Left ventricle myocardium inferior (tissue), 1 donor: ENCODE data around the gene TEKT5. TPM values are rescaled to one million over a fixed set of nuclear protein-coding genes. Genes with fewer than 3 reads are reported as not detected.

Experiments
- DNase-seq: peaks from one replicate; pipeline ENCODE4 v3.0.0-alpha.2; 2020
- H3K27ac ChIP-seq: fragments of 200-600 bp; replicated peaks from 2 replicates; pipeline ENCODE4 v1.8.0; 2021
- H3K27me3 ChIP-seq: fragments of 200-600 bp; 2 replicates; pipeline ENCODE4 v1.8.0; 2021; ENCODE audit warnings: low read depth
- H3K36me3 ChIP-seq: fragments of 200-600 bp; 2 replicates; pipeline ENCODE4 v1.8.0; 2021
- H3K4me1 ChIP-seq: fragments of 200-600 bp; 2 replicates; pipeline ENCODE4 v1.8.0; 2021
- H3K4me3 ChIP-seq: fragments of 200-600 bp; 2 replicates; pipeline ENCODE4 v1.8.0; 2021; ENCODE audit warnings: mild to moderate bottlenecking, moderate library complexity
- H3K9me3 ChIP-seq: fragments of 200-600 bp; replicated peaks from 2 replicates; pipeline ENCODE4 v1.8.0; 2021
- intact Hi-C: fragments of 100-400 bp; cut with micrococcal nuclease; formaldehyde crosslinking; loops from one replicate; pipeline ENCODE4 v1.11.0; 2022
- total RNA-seq: library from RNA; stranded (reverse); fragmentation: NEBNext Ultra II Directional; extraction: Animal tissue kit (Norgen Biotek cat#: 25700); gene quantifications from one replicate; pipeline ENCODE4 v1.2.1, GENCODE V29; 2021
- TF ChIP-seq, protein P1 (sequence below): fragments of 200-600 bp; IDR thresholded peaks from 2 replicates; pipeline ENCODE4 v1.8.0; 2021; ENCODE audit warnings: antibody characterized with exemption, mild to moderate bottlenecking, borderline replicate concordance
- donor health status: DM: no; HTN: yes; CAD: no; lungs with severe emphysema.

TEKT5 gene
- total RNA-seq, 1 donor from 2014 or later = not detected

GRCh38 chr16:10663744-10664143 is 31.0 kb downstream of the TEKT5 start:
- H3K4me1 ChIP-seq = peaks cover 20% of the 10 kb centered on the region
- H3K4me3 ChIP-seq = no peak overlapping the region
- no peaks in the 10 kb centered on the region for H3K36me3 ChIP-seq
- H3K27ac ChIP-seq = no peak overlapping the region
- DNase-seq = no peak
- no peaks in the 10 kb centered on the region for H3K9me3 ChIP-seq
- no peaks in the 10 kb centered on the region for H3K27me3 ChIP-seq
- TF ChIP-seq, protein P1, sequence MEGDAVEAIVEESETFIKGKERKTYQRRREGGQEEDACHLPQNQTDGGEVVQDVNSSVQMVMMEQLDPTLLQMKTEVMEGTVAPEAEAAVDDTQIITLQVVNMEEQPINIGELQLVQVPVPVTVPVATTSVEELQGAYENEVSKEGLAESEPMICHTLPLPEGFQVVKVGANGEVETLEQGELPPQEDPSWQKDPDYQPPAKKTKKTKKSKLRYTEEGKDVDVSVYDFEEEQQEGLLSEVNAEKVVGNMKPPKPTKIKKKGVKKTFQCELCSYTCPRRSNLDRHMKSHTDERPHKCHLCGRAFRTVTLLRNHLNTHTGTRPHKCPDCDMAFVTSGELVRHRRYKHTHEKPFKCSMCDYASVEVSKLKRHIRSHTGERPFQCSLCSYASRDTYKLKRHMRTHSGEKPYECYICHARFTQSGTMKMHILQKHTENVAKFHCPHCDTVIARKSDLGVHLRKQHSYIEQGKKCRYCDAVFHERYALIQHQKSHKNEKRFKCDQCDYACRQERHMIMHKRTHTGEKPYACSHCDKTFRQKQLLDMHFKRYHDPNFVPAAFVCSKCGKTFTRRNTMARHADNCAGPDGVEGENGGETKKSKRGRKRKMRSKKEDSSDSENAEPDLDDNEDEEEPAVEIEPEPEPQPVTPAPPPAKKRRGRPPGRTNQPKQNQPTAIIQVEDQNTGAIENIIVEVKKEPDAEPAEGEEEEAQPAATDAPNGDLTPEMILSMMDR = no peak
- intact Hi-C loops = no loop called here

DNA sequence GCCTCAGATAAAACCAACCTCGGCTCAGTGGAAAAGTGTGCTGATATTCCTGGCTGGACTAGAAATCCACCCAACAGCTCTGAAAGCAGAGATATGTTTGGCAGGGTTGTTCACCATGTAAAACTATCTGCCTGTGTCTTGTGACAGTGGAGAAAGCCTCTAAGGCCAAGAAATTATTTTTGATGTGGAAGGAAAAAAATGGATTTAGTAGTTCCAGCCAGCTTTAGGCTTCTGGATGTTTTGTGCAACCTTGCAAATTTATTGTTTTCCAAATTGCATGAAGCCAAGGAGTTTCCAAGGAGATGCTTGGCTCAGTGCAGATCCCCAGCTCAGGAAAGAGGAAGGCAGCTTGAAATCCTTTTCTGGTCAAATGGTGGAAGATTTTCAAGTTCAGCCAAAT is 31.6 kb downstream of the TEKT5 start:
- Histone ChIP-seq H3K4me1 (peaks cover 17% of the 10 kb centered on the region), H3K9me3 (no peaks in the 10 kb centered on the region), H3K36me3 (no peaks in the 10 kb centered on the region), H3K4me3 (no peak overlapping the region), H3K27me3 (no peaks in the 10 kb centered on the region), H3K27ac (no peak overlapping the region)
- no peak for DNase-seq
- intact Hi-C loops = no loop called here
- TF ChIP-seq, protein P1 = no peak

DNA sequence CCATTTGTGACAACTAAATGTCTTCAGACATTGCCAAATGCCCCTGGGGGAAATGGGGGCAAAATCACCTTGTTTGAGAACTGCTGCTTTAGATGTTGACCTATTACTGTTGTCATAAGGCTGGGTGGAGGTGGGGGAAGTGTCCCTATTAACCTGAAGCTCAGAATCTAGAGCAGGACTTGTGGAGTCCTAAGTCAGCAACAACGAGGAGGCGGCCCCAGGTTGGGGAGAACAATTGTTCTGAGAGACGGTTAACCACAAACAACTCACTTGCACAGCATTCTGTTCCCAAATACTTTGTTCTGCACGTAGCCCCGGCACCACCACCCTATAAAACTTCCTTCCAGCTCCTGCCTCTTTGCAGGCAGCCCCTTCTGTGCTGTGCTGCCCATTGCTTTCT is 32.5 kb downstream of the TEKT5 start:
- H3K4me3 ChIP-seq = no peak overlapping the region
- TF ChIP-seq, protein P1 = no peak
- H3K27me3 ChIP-seq = no peaks in the 10 kb centered on the region
- no peaks in the 10 kb centered on the region for H3K9me3 ChIP-seq
- no peak overlapping the region for H3K27ac ChIP-seq
- intact Hi-C loops = no loop called here
- DNase-seq = no peak
- no peaks in the 10 kb centered on the region for H3K36me3 ChIP-seq
- H3K4me1 ChIP-seq = peaks cover 14% of the 10 kb centered on the region

DNA sequence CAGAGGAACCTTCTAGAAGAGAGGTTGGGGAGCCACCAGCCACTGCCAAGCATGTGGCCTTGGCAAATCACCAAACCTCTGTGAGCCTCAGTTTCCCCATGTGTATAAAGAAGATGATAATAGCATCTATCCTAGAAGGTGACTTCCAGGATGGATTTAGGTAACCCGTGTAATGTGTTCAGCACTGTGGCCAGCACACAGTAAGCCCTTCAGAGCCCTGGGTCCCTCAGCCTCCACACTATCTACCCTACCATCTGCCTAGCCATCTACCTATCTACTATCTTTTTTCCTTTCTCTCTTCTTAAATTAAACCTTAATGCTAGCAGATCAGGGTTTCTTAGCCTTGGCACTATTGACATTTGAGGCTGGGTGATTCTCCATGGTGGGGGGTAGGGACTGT is 33.0 kb downstream of the TEKT5 start:
- H3K27me3 ChIP-seq = no peaks in the 10 kb centered on the region
- no peak overlapping the region for H3K27ac ChIP-seq
- no peak for DNase-seq
- no peak overlapping the region for H3K4me3 ChIP-seq
- peaks cover 14% of the 10 kb centered on the region for H3K4me1 ChIP-seq
- TF ChIP-seq, protein P1 = no peak
- H3K9me3 ChIP-seq = no peaks in the 10 kb centered on the region
- H3K36me3 ChIP-seq = no peaks in the 10 kb centered on the region
- intact Hi-C loops = no loop called here

DNA sequence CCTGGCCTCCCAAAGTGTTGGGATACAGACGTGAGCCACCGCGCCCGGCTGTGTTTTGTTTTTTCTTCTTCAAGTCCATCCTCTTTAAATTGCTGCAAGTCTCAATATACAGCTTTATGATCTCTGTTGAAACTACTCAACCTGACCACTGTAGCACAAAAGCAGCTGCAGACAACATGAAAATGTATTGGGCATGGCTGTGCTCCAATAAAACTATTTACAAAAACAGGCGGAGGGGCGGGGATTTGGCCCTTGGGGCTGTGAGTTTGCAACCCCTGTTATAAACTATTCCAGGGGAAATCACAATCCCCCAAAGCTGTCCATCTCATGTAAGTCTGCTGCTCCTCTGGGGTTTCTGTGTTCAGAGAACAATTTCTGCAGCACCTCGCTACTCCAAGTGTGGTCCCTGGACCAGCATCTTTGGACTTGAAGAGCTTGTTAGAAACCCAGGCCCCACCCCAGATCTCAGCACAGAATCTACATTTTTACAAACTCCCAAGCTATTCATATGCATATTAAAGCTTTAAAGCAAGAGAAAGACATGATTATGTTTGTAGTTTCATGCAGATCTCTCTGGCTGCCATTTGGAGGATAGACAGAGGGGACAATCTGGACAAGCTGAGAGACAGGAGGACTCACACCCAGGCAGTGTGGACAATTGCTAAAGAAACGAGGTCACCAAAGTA is 33.6 kb downstream of the TEKT5 start:
- Histone ChIP-seq H3K4me1 (peaks cover 14% of the 10 kb centered on the region), H3K36me3 (no peaks in the 10 kb centered on the region), H3K27me3 (no peaks in the 10 kb centered on the region), H3K27ac (no peak overlapping the region), H3K9me3 (no peaks in the 10 kb centered on the region), H3K4me3 (no peak overlapping the region)
- DNase-seq = no peak
- TF ChIP-seq, protein P1 = no peak
- intact Hi-C loops = no loop called here
